Thoracic aorta (tissue), 2 donors: ENCODE results near the gene SYTL3. TPM values are rescaled to one million over a fixed set of nuclear protein-coding genes. Genes with fewer than 3 reads are reported as not detected.

Source experiments
- ATAC-seq: fragments of 150-250 bp; one replicate; pipeline ENCODE4 v1.8.0; 2017; ENCODE audit warnings: low read depth; ENCODE audit not compliant: insufficient number of reproducible peaks, low FRiP score
- DNase-seq: peaks from one replicate; pipeline ENCODE4 v3.0.0-alpha.2; 2020; ENCODE audit warnings: low spot score
- H3K27ac ChIP-seq, 2 donors: fragments of 200-600 bp; sonication (generic); 1 replicate in 1 of 2; 2 replicates in 1 of 2; pipeline ENCODE4 v1.5.1; 2016; ENCODE audit warnings: mild to moderate bottlenecking in 2 of 2, moderate library complexity in 2 of 2
- H3K27me3 ChIP-seq: fragments of 200-600 bp; sonication (generic); replicated peaks from 2 replicates; pipeline ENCODE4 v1.6.0; 2016; ENCODE audit warnings: mild to moderate bottlenecking; ENCODE audit not compliant: insufficient read depth
- H3K36me3 ChIP-seq: fragments of 200-600 bp; sonication (generic); one replicate; pipeline ENCODE4 v1.5.1; 2016
- H3K4me1 ChIP-seq, 2 donors: fragments of 200-600 bp; sonication (generic); 1 replicate in 1 of 2; 2 replicates in 1 of 2; pipeline versions ENCODE4 v1.5.1 to v1.6.0; 2016; ENCODE audit warnings: low read depth in 2 of 2, mild to moderate bottlenecking in 1 of 2; ENCODE audit not compliant: control insufficient read depth in 1 of 2
- H3K4me3 ChIP-seq: fragments of 200-600 bp; sonication (generic); 2 replicates; pipeline ENCODE4 v1.5.1; 2016; ENCODE audit warnings: mild to moderate bottlenecking
- H3K9me3 ChIP-seq: fragments of 200-600 bp; sonication (generic); 2 replicates; pipeline ENCODE4 v1.5.1; 2016
- total RNA-seq, 2 donors: library from RNA; depleted of rRNA; stranded (reverse); fragments of >200 nt; gene quantifications; one replicate each; pipeline versions ENCODE4 v1.1.0 to v1.2.3, GENCODE V29; 2016
- TF ChIP-seq, protein P1 (sequence below): fragments of 200-600 bp; sonication (generic); IDR thresholded peaks from one replicate; pipeline ENCODE4 v1.5.1; 2019; ENCODE audit warnings: antibody characterized with exemption

The SYTL3 gene
- total RNA-seq, 2 donors from 2014 or later, result 7.1 to 9.6 TPM

DNA sequence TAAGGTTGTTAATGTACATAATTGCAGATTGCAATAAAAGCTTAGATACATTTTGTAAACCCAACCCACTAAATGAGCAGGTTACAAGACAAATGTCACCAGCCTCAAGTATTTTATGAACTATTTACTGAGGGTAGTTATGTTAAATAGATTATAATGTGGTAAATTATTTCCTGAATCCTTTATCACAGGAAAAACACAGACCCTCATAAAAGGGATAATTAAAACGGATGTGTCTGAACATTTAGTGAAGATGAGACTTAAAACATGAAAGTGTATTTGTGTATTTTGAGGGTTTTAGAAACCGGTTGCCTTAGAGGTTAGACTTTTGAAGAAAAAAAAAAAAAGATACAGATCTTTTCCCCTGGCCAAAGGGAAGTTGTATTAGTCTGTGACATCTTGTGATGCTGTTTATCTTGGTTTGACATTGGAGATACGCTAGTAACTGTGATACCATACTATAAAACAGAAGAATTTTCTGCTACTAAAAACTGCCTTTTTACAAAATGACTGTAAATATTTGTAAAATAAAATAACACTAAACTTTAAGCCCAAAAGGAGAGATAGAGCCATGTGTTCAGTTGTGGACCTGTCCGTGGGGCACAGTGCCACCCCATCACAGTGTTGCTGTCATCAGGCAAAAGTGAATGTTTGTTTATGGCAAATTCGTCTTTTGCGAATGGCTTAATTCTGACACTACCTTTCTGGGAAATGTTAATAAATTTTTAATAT is 15.0 kb upstream of the SYTL3 start:
- Histone ChIP-seq H3K36me3 (peaks cover 22% of the 10 kb centered on the region), H3K4me1 (peaks cover 16 to 23% of the 10 kb centered on the region in 2 donors), H3K27me3 (no peaks in the 10 kb centered on the region), H3K27ac (no peak overlapping the region), H3K4me3 (no peak overlapping the region), H3K9me3 (no peaks in the 10 kb centered on the region)
- TF ChIP-seq, protein P1, sequence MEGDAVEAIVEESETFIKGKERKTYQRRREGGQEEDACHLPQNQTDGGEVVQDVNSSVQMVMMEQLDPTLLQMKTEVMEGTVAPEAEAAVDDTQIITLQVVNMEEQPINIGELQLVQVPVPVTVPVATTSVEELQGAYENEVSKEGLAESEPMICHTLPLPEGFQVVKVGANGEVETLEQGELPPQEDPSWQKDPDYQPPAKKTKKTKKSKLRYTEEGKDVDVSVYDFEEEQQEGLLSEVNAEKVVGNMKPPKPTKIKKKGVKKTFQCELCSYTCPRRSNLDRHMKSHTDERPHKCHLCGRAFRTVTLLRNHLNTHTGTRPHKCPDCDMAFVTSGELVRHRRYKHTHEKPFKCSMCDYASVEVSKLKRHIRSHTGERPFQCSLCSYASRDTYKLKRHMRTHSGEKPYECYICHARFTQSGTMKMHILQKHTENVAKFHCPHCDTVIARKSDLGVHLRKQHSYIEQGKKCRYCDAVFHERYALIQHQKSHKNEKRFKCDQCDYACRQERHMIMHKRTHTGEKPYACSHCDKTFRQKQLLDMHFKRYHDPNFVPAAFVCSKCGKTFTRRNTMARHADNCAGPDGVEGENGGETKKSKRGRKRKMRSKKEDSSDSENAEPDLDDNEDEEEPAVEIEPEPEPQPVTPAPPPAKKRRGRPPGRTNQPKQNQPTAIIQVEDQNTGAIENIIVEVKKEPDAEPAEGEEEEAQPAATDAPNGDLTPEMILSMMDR, result no peak
- no peak for DNase-seq
- ATAC-seq, result no peak

- Histone ChIP-seq H3K9me3 (no peaks in the 10 kb centered on the region), H3K27me3 (no peaks in the 10 kb centered on the region), H3K27ac (no peak overlapping the region), H3K36me3 (peaks cover 22% of the 10 kb centered on the region), H3K4me1 (peaks cover 15 to 19% of the 10 kb centered on the region in 2 donors), H3K4me3 (no peak overlapping the region)
- TF ChIP-seq, protein P1, result no peak
- DNase-seq (no peak), ATAC-seq (no peak)
Measured at GRCh38 chr6:158635427-158636073, 14.3 kb upstream of the SYTL3 start.

GRCh38 chr6:158636778-158637177 is 13.1 kb upstream of the SYTL3 start:
- TF ChIP-seq, protein P1, result no peak
- no peak for ATAC-seq
- no peaks in the 10 kb centered on the region for H3K27me3 ChIP-seq
- H3K27ac ChIP-seq, result no peak overlapping the region
- peaks cover 22% of the 10 kb centered on the region for H3K36me3 ChIP-seq
- no peaks in the 10 kb centered on the region for H3K9me3 ChIP-seq
- DNase-seq, result no peak
- H3K4me1 ChIP-seq, result peaks cover 13 to 14% of the 10 kb centered on the region in 2 donors
- no peak overlapping the region for H3K4me3 ChIP-seq

- ATAC-seq (no peak), DNase-seq (no peak)
- TF ChIP-seq, protein P1, result no peak
- peaks cover 16 to 24% of the 10 kb centered on the region in 2 donors for H3K4me1 ChIP-seq
- H3K4me3 ChIP-seq, result no peak overlapping the region
- H3K36me3 ChIP-seq, result peaks cover 22% of the 10 kb centered on the region
- no peaks in the 10 kb centered on the region for H3K9me3 ChIP-seq
- no peaks in the 10 kb centered on the region for H3K27me3 ChIP-seq
- H3K27ac ChIP-seq, result no peak overlapping the region
Measured at GRCh38 chr6:158638324-158638854, 11.5 kb upstream of the SYTL3 start.

- Histone ChIP-seq H3K9me3 (no peaks in the 10 kb centered on the region), H3K27me3 (no peaks in the 10 kb centered on the region), H3K27ac (no peak overlapping the region), H3K36me3 (peaks cover 22% of the 10 kb centered on the region), H3K4me1 (peaks cover 19 to 28% of the 10 kb centered on the region in 2 donors), H3K4me3 (no peak overlapping the region)
- no peak for DNase-seq
- TF ChIP-seq, protein P1, result no peak
- no peak for ATAC-seq
Measured at GRCh38 chr6:158639056-158639455, 10.8 kb upstream of the SYTL3 start.
